Mammary epithelial cell (primary cell): ENCODE results near the gene MYH14.

Experiments used
- CTCF ChIP-seq, 2 donors: IDR thresholded peaks in 1 of 2; conservative IDR thresholded peaks in 1 of 2; 2 replicates each; pipeline ENCODE4 v1.5.1; 2011 to 2012; ENCODE audit warnings: inconsistent platforms in 2 of 2, low read length in 2 of 2, mild to moderate bottlenecking in 2 of 2, control low read depth in 1 of 2, low read depth in 1 of 2; ENCODE audit not compliant: insufficient read depth in 1 of 2; ENCODE audit errors: extremely low read depth in 1 of 2
- EZH2 ChIP-seq: IDR thresholded peaks from 2 replicates; pipeline ENCODE4 v1.6.1; 2012; ENCODE audit warnings: low read length, inconsistent platforms, borderline replicate concordance

- TF ChIP-seq CTCF (conservative IDR thresholded peaks at IDR 0.05 in 1 of 2, IDR thresholded peaks at IDR 0.05 in 1 of 2; ENCODE audit: extremely low read depth in 1 of 2, insufficient read depth in 1 of 2, low read depth in 1 of 2, low read length in 2 of 2) (no peak), EZH2 (no peak)
Measured at GRCh38 chr19:50233308-50233910, 30.0 kb downstream of the MYH14 start.
